ENCODE measurements around the gene ABCA4.

DNA sequence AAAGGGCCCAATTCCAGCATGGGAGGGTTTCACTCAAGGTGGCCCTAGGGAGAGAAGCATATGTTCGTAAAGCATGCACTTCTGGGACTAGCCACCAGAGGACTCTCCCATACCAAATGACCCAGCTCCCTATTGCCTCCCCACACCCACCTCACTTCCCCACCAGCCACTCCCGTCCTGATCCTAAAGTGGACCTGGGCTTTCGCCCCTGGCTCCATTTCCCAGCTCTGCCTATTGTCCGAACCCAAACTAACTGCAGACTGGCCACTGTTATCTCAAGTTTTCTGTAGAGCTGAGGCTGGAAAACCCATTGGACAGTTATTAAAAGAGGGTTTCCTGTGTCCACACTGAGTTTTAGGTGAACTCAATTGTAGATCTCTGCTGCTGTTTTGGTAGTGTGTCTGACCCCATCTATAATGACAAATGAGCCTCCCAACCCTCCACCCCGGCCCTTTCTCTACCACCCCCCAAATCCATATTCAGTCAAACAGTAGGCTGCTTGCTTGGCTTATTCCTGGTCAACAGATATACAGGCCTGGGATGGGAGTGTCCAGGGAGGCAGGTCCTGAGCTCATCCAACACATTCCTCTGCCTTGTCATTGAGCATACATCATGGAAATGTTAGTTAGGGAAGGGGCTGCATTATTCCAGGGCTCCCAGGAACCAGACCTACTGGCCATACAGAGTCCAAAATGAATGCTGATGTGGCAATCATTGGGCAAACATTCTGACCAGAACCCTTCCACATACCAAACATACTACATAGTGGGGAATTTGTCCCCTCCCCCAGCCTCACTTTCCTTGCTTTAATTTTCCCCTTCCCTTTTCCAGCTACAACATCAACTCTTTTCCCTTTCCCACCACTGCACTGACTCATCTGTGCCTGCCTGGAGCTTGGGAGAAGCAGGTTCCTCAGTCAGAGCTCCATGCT is 59.2 kb downstream of the ABCA4 start:
- TF ChIP-seq POLR2A (IDR thresholded peaks at IDR 0.05) (no peak), CTCF (IDR thresholded peaks at IDR 0.05) (peak; percentile 92 to 98 (median 94))
